MM.1S (cell line): ENCODE measurements around the gene SLC24A1.

Experiments
- CTCF ChIP-seq: fragments of 300-600 bp; sonication (generic); IDR thresholded peaks from 2 replicates; pipeline ENCODE4 v1.5.1; 2016; ENCODE audit warnings: antibody characterized with exemption, low read length, mixed read lengths
- EZH2 ChIP-seq: fragments of 300-600 bp; sonication (generic); optimal IDR thresholded peaks from 2 replicates; pipeline ENCODE3; 2017; ENCODE audit warnings: low read depth, mild to moderate bottlenecking, antibody characterized with exemption, low read length, mixed read lengths

GRCh38 chr15:65675551-65675950 lies 53.8 kb downstream of the SLC24A1 start:
- TF ChIP-seq CTCF (no peak), EZH2 (no peak)
